Spleen (tissue), 11 donors: ENCODE data around the gene BMP6. TPM values are rescaled to one million over a fixed set of nuclear protein-coding genes. Genes with fewer than 3 reads are reported as not detected.

Experiments used
- DNase-seq: peaks from one replicate; pipeline ENCODE4 v3.0.0-alpha.2; 2020
- H3K27ac ChIP-seq, 8 donors: fragments of 200-600 bp; sonication (generic) in 7 of 8; 1 replicate in 4 of 8; 2 replicates in 4 of 8; pipeline versions ENCODE4 v1.5.0 to v1.8.0; 2016 to 2021; ENCODE audit warnings: inconsistent platforms in 4 of 8, mild to moderate bottlenecking in 4 of 8, moderate library complexity in 1 of 8
- H3K27me3 ChIP-seq, 7 donors: fragments of 200-600 bp; sonication (generic) in 6 of 7; replicated peaks in 1 of 7; 1 replicate in 4 of 7; 2 replicates in 3 of 7; pipeline versions ENCODE4 v1.5.0 to v1.8.0; 2016 to 2021; ENCODE audit warnings: inconsistent platforms in 3 of 7, mild to moderate bottlenecking in 1 of 7
- H3K36me3 ChIP-seq, 6 donors: fragments of 200-600 bp; sonication (generic) in 5 of 6; 1 replicate in 4 of 6; 2 replicates in 2 of 6; pipeline versions ENCODE4 v1.5.0 to v1.8.0; 2016 to 2021; ENCODE audit warnings: inconsistent platforms in 2 of 6
- H3K4me1 ChIP-seq, 6 donors: fragments of 200-600 bp; sonication (generic) in 5 of 6; 1 replicate in 3 of 6; 2 replicates in 3 of 6; pipeline versions ENCODE4 v1.5.0 to v1.8.0; 2016 to 2021; ENCODE audit warnings: inconsistent platforms in 3 of 6
- H3K4me3 ChIP-seq, 8 donors: fragments of 200-600 bp; sonication (generic) in 7 of 8; 1 replicate in 4 of 8; 2 replicates in 4 of 8; pipeline versions ENCODE4 v1.5.0 to v1.8.0; 2016 to 2021; ENCODE audit warnings: inconsistent platforms in 4 of 8, mild to moderate bottlenecking in 4 of 8, moderate library complexity in 2 of 8
- H3K9me3 ChIP-seq, 8 donors: fragments of 200-600 bp; sonication (generic) in 7 of 8; 1 replicate in 4 of 8; 2 replicates in 4 of 8; pipeline versions ENCODE4 v1.5.0 to v1.8.0; 2016 to 2021; ENCODE audit warnings: inconsistent platforms in 4 of 8
- POLR2A ChIP-seq, 3 donors: fragments of 450-650 bp; IDR thresholded peaks; one replicate each; pipeline ENCODE4 v1.5.1; 2017; ENCODE audit warnings: antibody characterized with exemption in 3 of 3, mild to moderate bottlenecking in 1 of 3
- POLR2AphosphoS5 ChIP-seq, 3 donors: sonication (generic); formaldehyde crosslinking; IDR thresholded peaks; one replicate each; pipeline ENCODE4 v1.5.1; 2017; ENCODE audit warnings: antibody characterized with exemption in 3 of 3
- WGBS, 5 donors: extraction: QIAGEN DNeasy Blood & Tissue Kit in 3 of 5; methylation state at CpG; one replicate each; pipeline versions ENCODE4 v1.1.5 to v1.1.7; 2013 to 2018; 5-methylcytosine and 5-hydroxymethylcytosine counted together
- intact Hi-C: fragments of 100-400 bp; cut with DNase I; formaldehyde crosslinking; loops from one replicate; pipeline ENCODE4 v1.15.0; 2023; ENCODE audit warnings: low total_unique reads
- polyA plus RNA-seq, 3 donors: library from polyadenylated mRNA; stranded (reverse); fragments of 200-250 nt; gene quantifications; one replicate each; pipeline ENCODE4 v1.2.1, GENCODE V29; 2013
- total RNA-seq, 7 donors: library from RNA; depleted of rRNA in 3 of 7; stranded (reverse); fragments of >200 nt in 3 of 7; fragmentation: NEBNext Ultra II Directional in 4 of 7; extraction: Animal tissue kit (Norgen Biotek cat#: 25700) in 4 of 7; gene quantifications; one replicate each; pipeline versions ENCODE4 v1.1.0 to v1.2.1, GENCODE V29; 2016 to 2021
- TF ChIP-seq, protein P1 (sequence below), 11 experiments: fragments of 200-600 bp in 7 of 11; fragments of 450-650 bp in 4 of 11; sonication (generic) in 4 of 11; IDR thresholded peaks in 8 of 11; conservative IDR thresholded peaks in 3 of 11; 1 replicate in 7 of 11; 2 replicates in 4 of 11; pipeline versions ENCODE4 v1.4.0 to v1.8.0; 2016 to 2021; ENCODE audit warnings: antibody characterized with exemption in 11 of 11, inconsistent platforms in 4 of 11, mild to moderate bottlenecking in 1 of 11
- donor health status: healthy with polysubstance abuse.
- donor health status: DM: no; HTN: no; CAD: no; lungs with moderate emphysema.
- donor health status: DM: no; HTN: no; CAD: no.
- donor health status: Bipolar disorder and iron deficiency.
- donor health status: healthy.
- donor health status: DM: no; HTN: no; CAD: no.
- donor health status: DM: yes; HTN: yes; CAD: no.

BMP6 gene
- total and polyA plus RNA-seq, 10 donors, result 0.58 to 6.9 (median 4.8) TPM

DNA sequence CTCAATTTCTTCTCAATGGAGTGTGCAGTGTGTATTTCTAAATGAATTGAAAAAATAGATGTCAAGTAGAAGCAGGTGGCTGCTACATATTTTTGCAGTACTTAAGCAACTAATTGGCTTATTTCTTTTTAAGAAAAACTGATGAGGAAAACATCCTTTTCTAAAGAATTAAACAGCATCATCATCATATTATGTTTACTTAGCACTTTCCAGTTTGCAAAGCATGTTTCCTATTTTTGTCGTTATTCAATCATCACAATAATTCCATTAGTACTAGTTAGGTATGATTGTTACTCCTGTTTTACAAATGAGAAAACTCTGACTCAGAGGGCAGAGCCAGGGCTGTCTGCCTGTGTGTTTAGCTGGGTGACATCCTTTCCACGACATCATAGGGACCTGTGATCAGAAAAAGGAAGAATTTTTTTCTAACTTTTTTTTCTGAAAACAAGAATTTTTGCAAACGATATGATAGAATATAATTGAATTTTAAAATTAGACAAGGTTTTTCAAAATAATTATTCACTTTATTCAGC is 22.7 kb upstream of the BMP6 start:
- no peak for TF ChIP-seq POLR2A (IDR thresholded peaks at IDR 0.05)
- TF ChIP-seq, protein P1, sequence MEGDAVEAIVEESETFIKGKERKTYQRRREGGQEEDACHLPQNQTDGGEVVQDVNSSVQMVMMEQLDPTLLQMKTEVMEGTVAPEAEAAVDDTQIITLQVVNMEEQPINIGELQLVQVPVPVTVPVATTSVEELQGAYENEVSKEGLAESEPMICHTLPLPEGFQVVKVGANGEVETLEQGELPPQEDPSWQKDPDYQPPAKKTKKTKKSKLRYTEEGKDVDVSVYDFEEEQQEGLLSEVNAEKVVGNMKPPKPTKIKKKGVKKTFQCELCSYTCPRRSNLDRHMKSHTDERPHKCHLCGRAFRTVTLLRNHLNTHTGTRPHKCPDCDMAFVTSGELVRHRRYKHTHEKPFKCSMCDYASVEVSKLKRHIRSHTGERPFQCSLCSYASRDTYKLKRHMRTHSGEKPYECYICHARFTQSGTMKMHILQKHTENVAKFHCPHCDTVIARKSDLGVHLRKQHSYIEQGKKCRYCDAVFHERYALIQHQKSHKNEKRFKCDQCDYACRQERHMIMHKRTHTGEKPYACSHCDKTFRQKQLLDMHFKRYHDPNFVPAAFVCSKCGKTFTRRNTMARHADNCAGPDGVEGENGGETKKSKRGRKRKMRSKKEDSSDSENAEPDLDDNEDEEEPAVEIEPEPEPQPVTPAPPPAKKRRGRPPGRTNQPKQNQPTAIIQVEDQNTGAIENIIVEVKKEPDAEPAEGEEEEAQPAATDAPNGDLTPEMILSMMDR (IDR thresholded peaks at IDR 0.05 in 8 of 11, conservative IDR thresholded peaks at IDR 0.05 in 3 of 11), result no peak
- no peak for TF ChIP-seq POLR2AphosphoS5 (IDR thresholded peaks at IDR 0.05)
- 79 to 85% (median 82%) methylated on average over 3 of the region's 3 CpGs for WGBS, 5 donors
- intact Hi-C loops, result no loop called here
- Histone ChIP-seq H3K36me3 (no peaks in the 10 kb centered on the region), H3K4me1 (peaks cover 0 to 3% (median 0%) of the 10 kb centered on the region in 6 donors), H3K4me3 (no peak overlapping the region), H3K9me3 (no peaks in the 10 kb centered on the region), H3K27me3 (no peaks in the 10 kb centered on the region), H3K27ac (no peak overlapping the region)
- no peak for DNase-seq

DNA sequence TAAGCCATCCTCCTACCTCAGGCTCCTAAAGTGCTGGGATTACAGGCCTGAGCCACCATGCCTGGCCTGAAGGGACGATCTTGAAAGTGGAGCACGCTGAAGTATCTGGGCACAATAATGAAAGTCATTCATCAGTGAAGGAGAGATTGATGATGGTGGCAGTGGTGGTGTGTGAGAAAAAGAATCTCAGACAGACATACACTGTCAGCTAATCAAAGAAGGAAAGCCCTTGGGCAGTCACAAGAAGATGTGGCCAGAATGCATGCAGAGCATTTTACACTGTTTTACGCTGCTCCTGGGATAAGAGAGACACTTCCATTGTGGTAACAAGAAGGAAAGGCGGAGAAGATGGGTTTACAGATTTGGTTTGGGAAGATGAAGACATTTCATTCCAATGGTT is 20.4 kb upstream of the BMP6 start:
- intact Hi-C loops, result no loop called here
- 66 to 93% (median 90%) methylated on average over 4 of the region's 4 CpGs for WGBS, 5 donors
- TF ChIP-seq POLR2A (IDR thresholded peaks at IDR 0.05) (no peak), POLR2AphosphoS5 (IDR thresholded peaks at IDR 0.05) (no peak)
- TF ChIP-seq, protein P1 (IDR thresholded peaks at IDR 0.05 in 8 of 11, conservative IDR thresholded peaks at IDR 0.05 in 3 of 11), result no peak
- Histone ChIP-seq H3K27ac (no peak overlapping the region), H3K4me1 (no peaks in the 10 kb centered on the region), H3K9me3 (peaks cover 0 to 2% (median 0%) of the 10 kb centered on the region in 8 donors), H3K4me3 (no peak overlapping the region), H3K27me3 (no peaks in the 10 kb centered on the region), H3K36me3 (no peaks in the 10 kb centered on the region)
- no peak for DNase-seq

DNA sequence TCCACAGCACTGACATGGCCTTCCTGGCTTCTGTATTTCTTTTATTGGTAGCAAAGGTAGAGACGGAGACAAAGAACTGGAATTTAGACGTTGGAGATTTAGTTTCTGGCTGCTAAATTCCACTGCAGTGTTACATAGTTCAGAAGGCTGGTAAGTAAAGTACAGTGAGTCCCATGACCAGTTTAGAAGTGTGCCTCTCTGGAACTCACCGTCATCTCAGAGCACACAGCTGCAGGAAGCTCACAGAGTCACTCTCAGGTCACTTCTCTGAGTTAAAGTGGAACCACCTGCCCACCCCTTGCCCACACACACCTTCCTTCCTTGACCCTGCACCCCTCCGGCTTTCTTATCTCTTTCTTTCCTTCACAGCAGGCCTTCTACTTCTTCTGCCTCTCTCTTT is 19.6 kb upstream of the BMP6 start:
- WGBS, 5 donors, result 40 to 63% (median 43%) methylated on average over 4 of the region's 4 CpGs
- Histone ChIP-seq H3K27me3 (no peaks in the 10 kb centered on the region), H3K36me3 (no peaks in the 10 kb centered on the region), H3K9me3 (peaks cover 0 to 8% (median 3%) of the 10 kb centered on the region in 8 donors), H3K4me1 (no peaks in the 10 kb centered on the region), H3K4me3 (no peak overlapping the region), H3K27ac (no peak overlapping the region)
- DNase-seq, result no peak
- TF ChIP-seq, protein P1 (IDR thresholded peaks at IDR 0.05 in 8 of 11, conservative IDR thresholded peaks at IDR 0.05 in 3 of 11), result no peak
- TF ChIP-seq POLR2AphosphoS5 (IDR thresholded peaks at IDR 0.05) (no peak), POLR2A (IDR thresholded peaks at IDR 0.05) (no peak)
- intact Hi-C loops, result no loop called here

DNA sequence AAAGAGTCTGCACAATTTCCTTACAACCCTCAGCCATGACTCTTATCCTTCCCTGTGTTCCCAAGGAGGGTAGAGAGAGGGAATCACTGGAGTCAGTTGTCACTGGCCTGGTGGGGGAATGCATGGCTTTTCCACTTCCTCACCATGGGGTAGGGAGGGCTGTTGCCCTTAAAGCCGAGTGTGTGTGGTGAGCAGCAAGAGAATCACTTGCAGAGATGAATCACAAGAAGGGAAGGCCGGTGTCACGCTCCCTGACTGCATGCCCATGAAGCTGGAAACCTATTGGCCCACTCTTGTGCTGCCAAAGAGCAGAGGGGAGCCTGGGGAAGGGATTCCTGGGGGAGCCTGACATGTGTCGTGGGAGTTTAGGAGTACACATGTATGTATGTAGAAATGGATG is 18.1 kb upstream of the BMP6 start:
- intact Hi-C loops, result no loop called here
- Histone ChIP-seq H3K27ac (no peak overlapping the region), H3K4me1 (no peaks in the 10 kb centered on the region), H3K36me3 (no peaks in the 10 kb centered on the region), H3K9me3 (peaks cover 0 to 8% (median 3%) of the 10 kb centered on the region in 8 donors), H3K27me3 (peaks cover 0 to 2% (median 0%) of the 10 kb centered on the region in 7 donors), H3K4me3 (no peak overlapping the region)
- no peak for DNase-seq
- TF ChIP-seq, protein P1 (IDR thresholded peaks at IDR 0.05 in 8 of 11, conservative IDR thresholded peaks at IDR 0.05 in 3 of 11), result no peak
- WGBS, 5 donors, result 84 to 91% (median 88%) methylated on average over 4 of the region's 4 CpGs
